NCI-H187 treated with DMSO at 0.1 percent for 48 hours (cell line): Measurements from ENCODE around the gene GLIPR1L1.

Source experiments
- DNase-seq: peaks from one replicate; lab custom pipeline; 2025; lab: John Stamatoyannopoulos, UW

The GLIPR1L1 gene

DNA sequence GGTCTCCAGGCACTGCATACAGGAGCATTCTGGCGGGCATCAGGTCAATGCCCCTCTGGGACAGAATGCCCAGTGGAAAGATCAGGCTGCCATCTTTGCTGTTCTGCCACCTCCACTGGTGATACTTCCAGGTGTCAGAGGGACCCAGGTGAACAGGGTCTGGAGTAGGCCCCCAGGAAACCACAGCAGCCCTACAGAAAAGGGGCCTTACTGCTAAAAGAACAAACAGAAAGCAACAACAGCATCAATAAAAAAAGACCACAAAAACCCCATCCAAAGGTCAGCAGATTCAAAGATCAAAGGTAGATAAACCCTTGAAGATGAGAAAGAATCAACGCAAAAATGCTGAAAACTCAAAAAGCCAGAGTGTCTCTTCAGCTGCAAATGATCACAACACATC, 15.9 kb downstream of the GLIPR1L1 start:
- DNase-seq: no peak

- no peak for DNase-seq
Observed at GRCh38 chr12:75354011-75354410, 19.5 kb downstream of the GLIPR1L1 start.

GRCh38 chr12:75360920-75361319, 26.4 kb downstream of the GLIPR1L1 start:
- DNase-seq: no peak

DNA sequence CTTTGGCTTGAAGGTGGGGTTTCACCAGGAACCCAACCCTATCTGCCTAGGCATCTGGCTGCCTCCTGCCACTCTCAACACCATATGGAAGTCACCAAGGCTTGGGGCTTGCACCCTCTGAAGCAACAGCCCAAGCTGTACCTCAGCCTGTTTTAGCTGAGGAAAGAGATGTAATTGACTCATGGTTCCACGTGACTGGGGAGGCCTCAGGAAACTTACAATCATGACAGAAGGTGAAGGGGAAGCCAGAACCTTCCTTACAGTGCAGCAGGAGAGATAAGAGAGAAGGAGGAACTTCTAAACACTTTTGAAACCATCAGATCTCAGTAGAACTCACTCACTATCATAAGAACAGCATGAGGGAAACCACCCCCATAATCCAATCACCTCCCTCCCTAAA, 26.9 kb downstream of the GLIPR1L1 start:
- DNase-seq: no peak

GRCh38 chr12:75364919-75365318, 30.4 kb downstream of the GLIPR1L1 start:
- no peak for DNase-seq

GRCh38 chr12:75366629-75367028, 32.2 kb downstream of the GLIPR1L1 start:
- DNase-seq: no peak

DNA sequence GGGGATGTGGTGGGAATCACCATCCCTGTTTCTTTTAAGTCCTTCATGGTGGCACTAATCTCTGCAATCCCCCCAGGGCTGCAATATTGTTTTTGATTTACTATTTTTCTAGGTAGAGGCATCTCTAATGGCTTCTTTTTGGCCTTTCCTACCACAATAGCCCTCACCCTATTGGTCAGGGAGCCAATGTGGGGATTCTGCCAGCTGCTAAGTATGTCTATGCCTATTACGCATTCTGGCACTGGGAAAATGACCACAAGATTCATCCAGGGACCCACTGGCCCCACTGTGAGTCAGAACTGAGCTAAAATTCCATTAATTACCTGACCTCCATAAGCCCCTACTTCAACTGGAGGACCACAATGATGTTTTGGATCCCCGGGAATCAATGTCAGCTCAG, 40.5 kb downstream of the GLIPR1L1 start:
- DNase-seq: no peak

GRCh38 chr12:75378354-75378753, 43.9 kb downstream of the GLIPR1L1 start:
- DNase-seq: no peak

GRCh38 chr12:75389061-75389460, 54.6 kb downstream of the GLIPR1L1 start:
- no peak for DNase-seq

- DNase-seq: no peak
Observed at GRCh38 chr12:75389706-75390105, 55.2 kb downstream of the GLIPR1L1 start.

- no peak for DNase-seq
Observed at GRCh38 chr12:75390156-75390898, 55.9 kb downstream of the GLIPR1L1 start.

GRCh38 chr12:75390899-75391538, 56.5 kb downstream of the GLIPR1L1 start, which contains the start of gene GLIPR1L2:
Gene GLIPR1L2 (plus strand): TSS chr12:75391089. CDS start chr12:75391117, 28 bp downstream.
- peak; percentile 38 for DNase-seq

GRCh38 chr12:75404231-75404630, 69.8 kb downstream of the GLIPR1L1 start:
- no peak for DNase-seq

DNA sequence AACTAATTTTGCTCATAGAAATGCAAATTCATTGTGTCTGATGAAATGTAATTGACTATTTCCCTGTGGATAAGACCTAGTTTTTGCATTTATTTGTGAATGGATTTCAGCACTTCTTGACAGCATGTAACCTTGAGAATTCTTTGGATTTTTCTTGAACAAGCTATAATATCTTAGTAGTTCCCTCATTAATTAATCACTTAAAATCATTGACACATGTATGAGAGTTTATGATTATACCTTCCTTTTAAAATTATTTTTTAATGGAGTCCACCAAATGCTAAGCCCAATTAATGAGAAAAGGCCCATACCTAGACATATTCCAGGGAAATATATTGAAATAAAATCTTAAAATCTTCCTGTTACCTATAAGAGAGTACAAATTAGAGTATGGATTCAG, 73.2 kb downstream of the GLIPR1L1 start:
- no peak for DNase-seq

DNA sequence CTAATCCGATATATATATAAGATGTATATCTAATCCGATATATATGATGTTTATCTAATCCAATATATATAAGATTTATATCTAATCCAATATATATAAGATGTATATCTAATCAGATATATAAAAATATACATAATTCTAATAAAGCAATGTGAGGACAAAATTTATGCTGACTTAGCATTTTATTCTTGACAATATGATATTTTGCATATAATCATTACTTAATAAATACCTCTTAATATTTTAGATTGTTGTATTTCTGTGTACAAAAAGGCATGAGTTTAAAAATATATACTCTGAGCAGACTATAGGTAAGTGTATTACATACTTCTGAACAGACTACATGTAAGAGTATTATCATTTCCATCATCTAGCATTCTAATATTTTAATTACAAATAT, 75.4 kb downstream of the GLIPR1L1 start:
- no peak for DNase-seq

GRCh38 chr12:75414671-75415070, 80.2 kb downstream of the GLIPR1L1 start:
- DNase-seq: no peak

DNA sequence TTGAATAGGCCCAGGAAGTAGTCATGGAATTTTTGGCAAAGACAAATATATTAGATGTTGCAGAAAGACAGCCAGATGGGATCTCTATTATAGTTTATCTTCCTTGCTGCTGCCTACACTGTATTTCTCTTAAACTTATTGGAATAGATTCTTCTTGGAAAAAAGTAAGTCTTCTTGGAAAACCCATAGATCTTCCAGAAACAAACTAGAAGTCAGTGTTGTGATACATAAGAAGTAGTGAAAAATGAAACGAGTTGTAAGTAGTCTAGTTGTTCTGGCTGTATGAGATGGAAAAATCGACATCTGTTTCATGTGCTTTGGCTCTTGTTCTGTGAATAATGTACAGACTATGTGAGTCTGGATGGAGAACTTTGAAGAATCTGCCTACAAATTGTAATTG, 85.4 kb downstream of the GLIPR1L1 start:
- no peak for DNase-seq
